ENCODE results near the gene NDUFB4.

The NDUFB4 gene

DNA sequence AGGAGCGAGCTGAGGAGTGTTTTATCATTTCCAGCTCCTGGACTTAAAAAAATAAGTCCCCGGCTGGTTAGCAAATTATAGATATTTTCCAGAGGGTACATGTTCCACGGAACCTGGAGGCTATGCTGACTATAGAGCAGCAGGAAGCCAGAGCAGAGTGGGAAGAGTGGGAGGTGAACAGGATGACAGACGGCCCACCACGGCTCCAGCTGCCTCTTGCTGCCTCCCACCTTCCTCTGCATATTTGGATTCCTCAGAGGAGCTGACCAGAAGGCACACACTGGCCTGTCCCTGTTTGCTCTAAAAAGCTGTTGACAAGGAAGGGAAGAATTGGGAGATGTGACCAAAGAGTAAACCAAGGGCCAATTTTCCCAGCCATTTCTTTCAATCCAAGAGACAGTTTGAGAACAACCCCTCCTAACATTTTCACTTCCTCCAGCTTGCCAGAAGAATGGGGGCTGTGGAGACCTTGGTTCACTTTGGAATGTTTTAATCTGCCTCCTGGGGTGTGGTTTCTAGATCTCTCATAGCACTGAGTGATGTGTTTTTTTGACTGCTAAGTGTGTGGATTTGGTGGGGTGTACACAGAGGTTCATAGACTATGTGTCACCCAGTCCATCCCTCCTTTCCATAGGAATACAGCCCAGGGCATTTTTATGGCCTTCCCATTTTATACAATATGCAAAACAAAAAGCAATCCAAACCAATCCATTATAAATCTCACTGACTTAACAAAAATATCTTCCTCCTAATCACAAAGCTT, 49.1 kb downstream of the NDUFB4 start:
- DNase-seq (ENCODE audit: low spot score): no peak
- in situ Hi-C loops (cut with MboI; ENCODE audit: low pct_unique_long_range_greater_than_20kb, low sequenced_read_pairs, unreplicated experiment): no loop called here
- TF ChIP-seq, protein P1, sequence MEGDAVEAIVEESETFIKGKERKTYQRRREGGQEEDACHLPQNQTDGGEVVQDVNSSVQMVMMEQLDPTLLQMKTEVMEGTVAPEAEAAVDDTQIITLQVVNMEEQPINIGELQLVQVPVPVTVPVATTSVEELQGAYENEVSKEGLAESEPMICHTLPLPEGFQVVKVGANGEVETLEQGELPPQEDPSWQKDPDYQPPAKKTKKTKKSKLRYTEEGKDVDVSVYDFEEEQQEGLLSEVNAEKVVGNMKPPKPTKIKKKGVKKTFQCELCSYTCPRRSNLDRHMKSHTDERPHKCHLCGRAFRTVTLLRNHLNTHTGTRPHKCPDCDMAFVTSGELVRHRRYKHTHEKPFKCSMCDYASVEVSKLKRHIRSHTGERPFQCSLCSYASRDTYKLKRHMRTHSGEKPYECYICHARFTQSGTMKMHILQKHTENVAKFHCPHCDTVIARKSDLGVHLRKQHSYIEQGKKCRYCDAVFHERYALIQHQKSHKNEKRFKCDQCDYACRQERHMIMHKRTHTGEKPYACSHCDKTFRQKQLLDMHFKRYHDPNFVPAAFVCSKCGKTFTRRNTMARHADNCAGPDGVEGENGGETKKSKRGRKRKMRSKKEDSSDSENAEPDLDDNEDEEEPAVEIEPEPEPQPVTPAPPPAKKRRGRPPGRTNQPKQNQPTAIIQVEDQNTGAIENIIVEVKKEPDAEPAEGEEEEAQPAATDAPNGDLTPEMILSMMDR (IDR thresholded peaks at IDR 0.05; ENCODE audit: extremely low read depth, insufficient read depth, missing control alignments): no peak

DNA sequence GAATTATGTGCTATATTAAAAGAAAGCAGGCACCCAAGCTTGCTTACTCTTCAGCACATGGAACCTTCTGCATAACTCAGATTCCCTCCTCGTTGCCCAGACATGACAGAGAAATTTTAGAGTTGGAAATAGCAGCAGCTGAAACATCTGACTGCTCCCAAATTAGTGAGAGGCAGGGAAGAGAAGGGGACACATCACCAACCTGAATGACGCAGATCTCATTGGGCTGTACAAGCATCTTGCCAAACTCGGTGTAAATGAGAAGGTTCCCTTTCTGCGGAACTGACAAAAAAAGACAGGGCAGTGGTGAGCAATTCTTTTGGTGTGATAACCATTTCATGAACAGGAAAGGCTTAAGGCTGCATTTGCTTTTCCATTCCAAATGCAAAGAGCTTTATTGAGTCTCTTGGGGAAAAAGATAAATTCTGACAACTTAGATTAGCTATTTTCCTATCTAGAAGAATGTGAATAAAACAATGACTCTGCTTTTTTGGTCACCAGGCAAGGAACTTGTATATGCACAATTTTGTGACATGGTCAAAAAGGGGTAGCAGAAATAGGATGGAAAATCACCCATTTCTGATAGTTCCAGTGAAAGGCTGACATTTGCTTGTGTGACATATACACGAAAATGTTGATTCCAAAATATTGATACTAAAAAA, 50.8 kb downstream of the NDUFB4 start:
- TF ChIP-seq, protein P1 (IDR thresholded peaks at IDR 0.05; ENCODE audit: extremely low read depth, insufficient read depth, missing control alignments): no peak
- no peak for DNase-seq (ENCODE audit: low spot score)
- in situ Hi-C loops (cut with MboI; ENCODE audit: low pct_unique_long_range_greater_than_20kb, low sequenced_read_pairs, unreplicated experiment): no loop called here

DNA sequence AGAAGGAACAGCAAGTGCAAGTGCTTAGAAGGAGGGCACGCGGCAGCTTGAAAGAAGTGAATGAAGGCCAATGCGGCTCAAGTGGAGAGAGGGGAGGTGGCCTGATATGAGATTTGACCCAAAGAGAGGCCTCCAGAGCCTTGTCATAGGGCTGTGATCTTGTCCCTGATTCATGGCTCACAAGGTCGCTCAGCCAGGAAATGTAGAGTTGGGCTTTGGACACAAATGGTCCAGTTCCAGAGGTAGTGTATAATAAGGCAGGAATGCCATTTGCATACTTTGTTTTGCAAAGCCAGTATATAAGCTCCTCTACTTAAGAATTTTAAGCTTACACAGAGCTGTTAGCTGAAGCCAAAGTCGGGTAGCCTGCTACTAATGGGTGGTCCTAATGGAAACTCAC, 52.2 kb downstream of the NDUFB4 start:
- DNase-seq (ENCODE audit: low spot score): no peak
- TF ChIP-seq, protein P1 (IDR thresholded peaks at IDR 0.05; ENCODE audit: extremely low read depth, insufficient read depth, missing control alignments): no peak
- in situ Hi-C loops (cut with MboI; ENCODE audit: low pct_unique_long_range_greater_than_20kb, low sequenced_read_pairs, unreplicated experiment): no loop called here

DNA sequence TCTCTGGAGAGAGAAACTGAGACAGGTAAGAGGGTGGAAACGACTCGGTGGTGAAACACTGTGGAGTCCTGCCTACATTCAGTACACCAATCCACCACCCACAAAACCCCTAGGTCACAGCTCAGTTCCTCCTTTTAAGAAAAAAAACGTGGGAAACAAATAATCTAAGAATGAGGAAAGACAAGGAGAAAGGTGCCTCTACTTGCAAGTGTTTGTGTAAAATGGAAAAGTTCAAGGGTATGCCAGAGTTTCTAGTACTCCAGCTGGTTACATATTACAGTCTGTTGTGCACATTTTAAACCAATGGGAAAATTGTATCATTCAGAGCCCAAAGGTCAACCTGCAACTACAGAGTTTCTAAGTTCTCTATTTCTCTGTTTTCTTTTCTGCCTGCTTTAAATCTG, 53.7 kb downstream of the NDUFB4 start:
- no peak for DNase-seq (ENCODE audit: low spot score)
- in situ Hi-C loops (cut with MboI; ENCODE audit: low pct_unique_long_range_greater_than_20kb, low sequenced_read_pairs, unreplicated experiment): no loop called here
- TF ChIP-seq, protein P1 (IDR thresholded peaks at IDR 0.05; ENCODE audit: extremely low read depth, insufficient read depth, missing control alignments): no peak

DNA sequence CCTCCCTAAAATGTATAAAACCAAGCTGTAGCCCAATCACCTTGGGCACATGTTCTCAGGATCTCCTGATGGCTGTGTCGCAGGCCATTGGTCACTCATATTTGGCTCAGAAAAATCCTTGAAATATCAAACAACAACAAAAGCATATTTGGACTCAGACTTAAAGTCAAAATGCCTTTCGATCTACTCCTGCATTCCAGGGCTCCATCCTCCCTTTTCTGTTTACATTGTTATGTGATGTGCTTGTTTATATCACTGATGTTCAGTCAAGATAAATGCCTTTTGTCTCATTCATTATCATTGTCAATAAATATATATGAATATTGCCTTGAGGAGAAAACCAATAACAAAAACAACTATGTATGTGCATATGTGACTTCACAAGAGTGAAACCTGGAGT, 54.2 kb downstream of the NDUFB4 start:
- in situ Hi-C loops (cut with MboI; ENCODE audit: low pct_unique_long_range_greater_than_20kb, low sequenced_read_pairs, unreplicated experiment): no loop called here
- TF ChIP-seq, protein P1 (IDR thresholded peaks at IDR 0.05; ENCODE audit: extremely low read depth, insufficient read depth, missing control alignments): no peak
- no peak for DNase-seq (ENCODE audit: low spot score)

Measured in GM13977 (cell line).